Activated CD4-positive, alpha-beta T cell treated with anti-CD3 and anti-CD28 coated beads, Interleukin-2, amount 10 ng/mL, durations not matched to agents 24 days and 14 days (primary cell): Measurements from ENCODE around the gene RPS8. TPM values are rescaled to one million over a fixed set of nuclear protein-coding genes. Genes with fewer than 3 reads are reported as not detected.
"Not testable (repeated sequence)": the region's sequence is repeated elsewhere in the genome, so short reads cannot be mapped to it uniquely, and the experiment has no call there.

Source experiments
- DNase-seq: peaks from one replicate; pipeline ENCODE4 v3.0.0; 2022
- H3K27ac Mint-ChIP-seq: one replicate; pipeline ENCODE4 v1.8.0; 2022; ENCODE audit warnings: mild to moderate bottlenecking, mixed read lengths
- H3K27me3 Mint-ChIP-seq: one replicate; pipeline ENCODE4 v1.8.0; 2022; ENCODE audit warnings: mixed read lengths
- H3K36me3 Mint-ChIP-seq: one replicate; pipeline ENCODE4 v1.8.0; 2022; ENCODE audit warnings: low read depth, mild to moderate bottlenecking, mixed read lengths
- H3K4me1 Mint-ChIP-seq: one replicate; pipeline ENCODE4 v1.8.0; 2021; ENCODE audit warnings: mixed read lengths
- H3K4me3 Mint-ChIP-seq: one replicate; pipeline ENCODE4 v1.8.0; 2022; ENCODE audit warnings: mild to moderate bottlenecking, moderate library complexity, mixed read lengths
- H3K9me3 Mint-ChIP-seq: one replicate; pipeline ENCODE4 v1.8.0; 2021; ENCODE audit warnings: mixed read lengths
- intact Hi-C: fragments of 100-400 bp; cut with micrococcal nuclease; formaldehyde crosslinking; loops from one replicate; pipeline ENCODE4 v1.15.1; 2023
- total RNA-seq: library from RNA; stranded (reverse); gene quantifications from 2 replicates; pipeline ENCODE4 v1.2.3, GENCODE V29; 2022

The RPS8 gene
- total RNA-seq, 1 donor from 2014 or later = 2,377 TPM

GRCh38 chr1:44766421-44766820 is 8.9 kb upstream of the RPS8 start:
- H3K4me3 Mint-ChIP-seq, H3K9me3 Mint-ChIP-seq, H3K4me1 Mint-ChIP-seq, H3K27me3 Mint-ChIP-seq, DNase-seq, intact Hi-C loops, H3K27ac Mint-ChIP-seq: not testable (repeated sequence)
- peaks cover 52% of the 10 kb centered on the region for H3K36me3 Mint-ChIP-seq

- H3K4me3 Mint-ChIP-seq = peak overlapping the region; percentile 89
- H3K27me3 Mint-ChIP-seq = no peaks in the 10 kb centered on the region
- peaks cover 35% of the 10 kb centered on the region for H3K4me1 Mint-ChIP-seq
These were observed 790 bp downstream of the RPS8 start for GRCh38 chr1:44775930-44776729.

DNA sequence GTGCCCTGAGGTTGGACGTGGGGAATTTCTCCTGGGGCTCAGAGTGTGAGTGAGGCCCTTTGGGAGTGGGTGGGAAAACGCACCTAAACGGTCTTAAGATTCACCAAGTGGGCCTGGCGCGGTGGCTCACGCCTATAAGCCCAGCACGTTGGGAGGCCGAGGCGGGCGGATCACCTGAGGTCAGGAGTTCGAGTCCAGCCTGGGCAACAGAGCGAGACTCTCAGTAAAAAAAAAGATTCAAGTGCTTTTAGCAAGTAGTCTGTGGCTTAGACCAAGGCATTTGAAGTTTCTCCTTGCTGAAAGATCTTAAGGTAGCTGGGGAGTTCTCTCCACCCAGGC is 1.4 kb downstream of the RPS8 start:
- peaks cover 58% of the 10 kb centered on the region for H3K36me3 Mint-ChIP-seq
- H3K4me3 Mint-ChIP-seq = peak overlapping the region; percentile 89
- peaks cover 36% of the 10 kb centered on the region for H3K4me1 Mint-ChIP-seq
- intact Hi-C loops = loop anchor here (5.0 kb wide), 1 partner anchor 36 kb away; no protein-coding TSS in a partner anchor
- H3K9me3 Mint-ChIP-seq = no peaks in the 10 kb centered on the region
- H3K27me3 Mint-ChIP-seq = no peaks in the 10 kb centered on the region
- H3K27ac Mint-ChIP-seq = peak overlapping the region; percentile 94
- no peak for DNase-seq

More at GRCh38 chr1:44775930-44776729, 790 bp downstream of the RPS8 start:
- peak overlapping the region; percentile 94 for H3K27ac Mint-ChIP-seq
- H3K9me3 Mint-ChIP-seq = no peaks in the 10 kb centered on the region
- peaks cover 52% of the 10 kb centered on the region for H3K36me3 Mint-ChIP-seq
- peak; percentile 73 for DNase-seq
- intact Hi-C loops = loop anchor here (1.0 to 5.0 kb wide), 4 partner anchors 10 to 45 kb away; partner anchors contain the start of genes KIF2C and RNU5D-1

DNA sequence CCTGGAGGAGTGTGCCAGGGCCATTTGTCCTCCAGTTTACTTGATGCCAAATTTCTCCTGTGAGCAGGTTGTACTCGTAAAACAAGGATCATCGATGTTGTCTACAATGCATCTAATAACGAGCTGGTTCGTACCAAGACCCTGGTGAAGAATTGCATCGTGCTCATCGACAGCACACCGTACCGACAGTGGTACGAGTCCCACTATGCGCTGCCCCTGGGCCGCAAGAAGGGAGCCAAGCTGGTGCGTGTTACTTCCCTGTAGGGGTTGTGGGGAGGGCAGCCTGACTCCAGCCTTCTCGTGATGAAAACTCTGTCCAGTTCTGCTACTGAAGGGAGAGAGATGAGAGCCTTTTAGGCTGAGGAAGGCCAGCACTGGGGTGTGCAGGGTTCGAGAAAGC is 2.2 kb downstream of the RPS8 start:
- peak overlapping the region; percentile 94 for H3K27ac Mint-ChIP-seq
- intact Hi-C loops = loop anchor here (5.0 kb wide), 1 partner anchor 35 kb away; no protein-coding TSS in a partner anchor
- H3K4me3 Mint-ChIP-seq = peak overlapping the region; percentile 89
- peaks cover 36% of the 10 kb centered on the region for H3K4me1 Mint-ChIP-seq
- peaks cover 64% of the 10 kb centered on the region for H3K36me3 Mint-ChIP-seq
- no peaks in the 10 kb centered on the region for H3K27me3 Mint-ChIP-seq
- H3K9me3 Mint-ChIP-seq = no peaks in the 10 kb centered on the region
- no peak for DNase-seq

DNA sequence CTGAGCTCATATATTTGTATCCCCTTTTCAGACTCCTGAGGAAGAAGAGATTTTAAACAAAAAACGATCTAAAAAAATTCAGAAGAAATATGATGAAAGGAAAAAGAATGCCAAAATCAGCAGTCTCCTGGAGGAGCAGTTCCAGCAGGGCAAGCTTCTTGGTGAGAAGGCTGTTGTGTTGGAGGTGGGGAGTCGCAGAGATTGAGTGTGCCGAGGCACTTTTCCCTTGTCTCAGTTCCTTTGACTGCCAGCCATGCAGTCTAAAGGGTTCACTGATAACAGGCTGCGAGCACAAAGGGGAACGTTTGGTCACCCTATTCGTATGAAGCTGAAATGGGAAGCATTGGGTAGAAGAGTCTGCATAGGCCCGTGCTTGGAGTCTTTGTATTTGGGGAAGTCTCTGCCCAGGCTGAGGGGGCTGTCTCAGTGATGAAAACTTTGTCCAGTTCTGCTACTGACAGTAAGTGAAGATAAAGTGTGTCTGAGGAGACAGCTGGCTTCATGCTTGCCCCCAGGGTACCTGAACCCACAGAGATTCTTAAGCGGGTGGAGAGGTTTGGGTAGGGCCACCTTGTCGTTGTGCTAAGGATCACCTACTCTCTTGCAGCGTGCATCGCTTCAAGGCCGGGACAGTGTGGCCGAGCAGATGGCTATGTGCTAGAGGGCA is 2.8 kb downstream of the RPS8 start:
- Mint-ChIP-seq H3K9me3 (no peaks in the 10 kb centered on the region), H3K4me3 (peak overlapping the region; percentile 89), H3K27ac (peak overlapping the region; percentile 94), H3K27me3 (no peaks in the 10 kb centered on the region), H3K4me1 (peaks cover 36% of the 10 kb centered on the region), H3K36me3 (peaks cover 67% of the 10 kb centered on the region)
- intact Hi-C loops = loop anchor here (5.0 kb wide), 1 partner anchor 34 kb away; no protein-coding TSS in a partner anchor
- DNase-seq = no peak

DNA sequence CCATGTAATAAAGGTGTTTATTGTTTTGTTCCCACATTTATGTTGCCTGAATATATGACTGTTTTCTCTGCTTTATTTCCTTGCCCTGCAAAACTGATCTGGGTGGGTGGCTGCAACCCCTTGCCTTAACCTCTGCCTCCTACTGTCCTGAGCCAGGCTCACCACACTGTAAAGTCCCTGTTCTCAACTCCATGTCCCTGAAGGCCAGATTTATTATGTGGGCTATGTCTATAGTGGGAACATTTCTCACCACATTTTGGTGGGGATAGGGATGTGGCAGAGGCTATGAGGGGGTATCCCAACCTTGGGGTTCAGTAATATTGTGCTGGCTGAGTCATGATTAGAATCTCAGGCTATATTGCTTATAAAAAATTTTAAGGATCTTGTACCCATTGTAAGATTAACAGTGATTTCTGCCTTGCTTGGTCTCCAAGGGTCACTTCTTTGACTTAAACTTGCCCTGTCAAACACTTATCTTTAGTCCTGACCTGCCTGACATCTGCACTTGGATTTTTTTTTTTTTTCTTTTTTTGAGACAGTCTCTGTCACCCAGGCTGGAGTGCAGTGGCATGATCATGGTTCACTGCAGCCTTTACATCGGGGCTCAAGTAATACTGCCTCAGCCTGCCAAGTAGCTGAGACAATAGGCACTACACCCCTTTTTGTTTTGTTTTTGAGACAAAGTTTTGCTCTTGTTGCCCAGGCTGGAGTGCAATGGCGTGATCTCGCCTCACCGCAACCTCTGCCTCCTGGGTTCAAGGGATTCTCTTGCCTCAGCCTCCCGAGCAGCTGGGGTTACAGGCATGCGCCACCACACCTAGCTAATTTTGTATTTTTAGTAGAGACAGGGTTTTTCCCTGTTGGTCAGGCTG is 3.6 kb downstream of the RPS8 start:
- H3K27ac Mint-ChIP-seq = peak overlapping the region; percentile 84
- peaks cover 73% of the 10 kb centered on the region for H3K36me3 Mint-ChIP-seq
- peak overlapping the region; percentile 89 for H3K4me3 Mint-ChIP-seq
- peaks cover 42% of the 10 kb centered on the region for H3K4me1 Mint-ChIP-seq
- H3K9me3 Mint-ChIP-seq = no peaks in the 10 kb centered on the region
- intact Hi-C loops = loop anchor here (5.0 kb wide), 1 partner anchor 33 kb away; no protein-coding TSS in a partner anchor
- DNase-seq = no peak
- H3K27me3 Mint-ChIP-seq = no peaks in the 10 kb centered on the region

DNA sequence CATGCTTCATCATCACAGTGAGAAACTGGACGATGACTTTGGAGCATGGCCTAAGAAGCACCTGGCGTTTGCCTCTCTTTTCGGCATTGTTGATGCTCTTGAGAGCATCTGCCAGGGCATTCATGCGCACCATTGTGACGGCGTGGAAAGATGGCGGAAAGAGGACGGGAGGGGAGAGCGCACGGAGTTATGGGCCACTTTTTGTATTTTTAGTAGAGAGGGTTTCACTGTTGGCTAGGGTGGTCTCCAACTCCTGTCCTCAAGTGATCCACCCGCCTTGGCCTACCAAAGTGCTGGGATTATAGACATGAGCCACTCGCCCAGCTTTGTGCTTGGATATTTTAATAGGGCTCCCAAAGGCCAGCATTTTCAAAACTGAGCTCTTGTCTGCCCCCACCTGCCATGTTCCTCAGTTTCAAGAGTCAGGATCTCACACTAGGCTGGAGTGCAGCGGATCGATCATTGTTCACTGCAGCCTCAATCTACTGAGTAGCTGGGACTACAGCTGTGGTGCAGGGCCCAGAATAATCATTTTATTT is 5.3 kb downstream of the RPS8 start:
- peaks cover 73% of the 10 kb centered on the region for H3K36me3 Mint-ChIP-seq
- H3K9me3 Mint-ChIP-seq = no peaks in the 10 kb centered on the region
- intact Hi-C loops = no loop called here

DNA sequence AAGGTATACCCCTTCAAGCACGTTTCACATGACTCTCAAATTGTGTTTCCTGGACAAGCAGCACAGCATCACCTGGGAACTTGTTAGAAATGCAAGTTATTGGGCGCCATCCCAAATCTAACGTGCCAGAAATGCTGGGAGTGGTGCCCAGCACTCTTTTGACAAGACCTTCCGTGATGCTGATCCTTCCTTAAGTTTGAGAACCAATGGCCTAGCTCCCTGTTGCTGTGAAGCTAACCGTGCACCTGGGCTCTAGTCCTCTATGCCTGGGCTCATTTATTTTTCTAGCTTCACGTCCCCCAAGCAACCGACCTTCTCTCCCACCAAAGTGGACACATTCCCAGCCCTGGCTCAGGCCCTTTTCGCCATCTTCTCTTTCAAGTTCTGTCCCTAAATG is 8.4 kb downstream of the RPS8 start:
- H3K27ac Mint-ChIP-seq = peak overlapping the region; percentile 48
- intact Hi-C loops = loop anchor here (2.0 kb wide), 1 partner anchor 53 kb away; the partner anchor contains the start of gene RNU5D-1
- DNase-seq = no peak
- H3K36me3 Mint-ChIP-seq = peaks cover 44% of the 10 kb centered on the region
- H3K9me3 Mint-ChIP-seq = no peaks in the 10 kb centered on the region
- peaks cover 39% of the 10 kb centered on the region for H3K4me1 Mint-ChIP-seq
- H3K4me3 Mint-ChIP-seq = peak overlapping the region; percentile 61
- no peaks in the 10 kb centered on the region for H3K27me3 Mint-ChIP-seq

More for the DNA sequence above, 5.3 kb downstream of the RPS8 start:
- no peak overlapping the region for H3K27ac Mint-ChIP-seq
- H3K4me1 Mint-ChIP-seq = peaks cover 47% of the 10 kb centered on the region
- no peak for DNase-seq
- H3K4me3 Mint-ChIP-seq = no peak overlapping the region
- H3K27me3 Mint-ChIP-seq = no peaks in the 10 kb centered on the region

GRCh38 chr1:44784094-44785028 is 9.0 kb downstream of the RPS8 start:
- intact Hi-C loops = loop anchor here (2.0 to 5.0 kb wide), 2 partner anchors 54 to 228 kb away; partner anchors contain the start of genes HECTD3, RNU5D-1 and UROD
- no peaks in the 10 kb centered on the region for H3K27me3 Mint-ChIP-seq
- H3K4me1 Mint-ChIP-seq = peaks cover 35% of the 10 kb centered on the region
- peaks cover 37% of the 10 kb centered on the region for H3K36me3 Mint-ChIP-seq
- peak; percentile 81 for DNase-seq
- peak overlapping the region; percentile 85 for H3K27ac Mint-ChIP-seq
- no peaks in the 10 kb centered on the region for H3K9me3 Mint-ChIP-seq
- peak overlapping the region; percentile 83 for H3K4me3 Mint-ChIP-seq

DNA sequence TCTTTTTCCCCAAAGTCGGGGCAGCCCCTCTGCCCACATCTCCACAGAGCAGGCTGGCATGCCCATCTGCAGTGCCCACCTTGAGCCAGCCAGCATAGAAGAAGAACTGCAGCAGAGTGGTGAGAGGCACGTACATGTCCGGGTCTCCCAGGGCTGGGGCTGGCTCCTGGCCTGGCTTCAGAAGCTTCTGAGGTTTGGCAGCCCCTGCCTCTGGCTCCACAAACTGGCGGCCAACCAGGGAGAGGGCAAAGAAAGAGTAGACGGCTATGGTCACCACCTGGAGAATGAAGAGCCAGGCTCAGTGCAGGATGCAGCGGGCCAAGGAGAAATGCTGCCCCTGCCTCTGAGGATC is 9.7 kb downstream of the RPS8 start:
- intact Hi-C loops = loop anchor here (2.0 to 5.0 kb wide), 2 partner anchors 54 to 227 kb away; partner anchors contain the start of genes HECTD3, RNU5D-1 and UROD
- Mint-ChIP-seq H3K4me3 (peak overlapping the region; percentile 83), H3K27me3 (no peaks in the 10 kb centered on the region), H3K4me1 (peaks cover 35% of the 10 kb centered on the region), H3K9me3 (no peaks in the 10 kb centered on the region), H3K27ac (peak overlapping the region; percentile 85), H3K36me3 (peaks cover 33% of the 10 kb centered on the region)
- no peak for DNase-seq

- H3K9me3 Mint-ChIP-seq = no peaks in the 10 kb centered on the region
- no peaks in the 10 kb centered on the region for H3K27me3 Mint-ChIP-seq
- peaks cover 27% of the 10 kb centered on the region for H3K36me3 Mint-ChIP-seq
- intact Hi-C loops = loop anchor here (1.0 to 5.0 kb wide), 4 partner anchors 10 to 227 kb away; partner anchors contain the start of genes HECTD3, RNU5D-1, RPS8 and UROD
- peak overlapping the region; percentile 83 for H3K4me3 Mint-ChIP-seq
- no peak for DNase-seq
- H3K27ac Mint-ChIP-seq = peak overlapping the region; percentile 85
- peaks cover 30% of the 10 kb centered on the region for H3K4me1 Mint-ChIP-seq
These were observed 10.3 kb downstream of the RPS8 start for GRCh38 chr1:44785501-44786137.
